TTC549 (cell line): ENCODE data around the gene MTHFSD.

ENCODE experiments used
- FAIRE-seq: peaks from 2 replicates; lab custom pipeline; 2012; peaks lifted over from hg19 to GRCh38; lab: Jason Lieb, UNC

MTHFSD gene

DNA sequence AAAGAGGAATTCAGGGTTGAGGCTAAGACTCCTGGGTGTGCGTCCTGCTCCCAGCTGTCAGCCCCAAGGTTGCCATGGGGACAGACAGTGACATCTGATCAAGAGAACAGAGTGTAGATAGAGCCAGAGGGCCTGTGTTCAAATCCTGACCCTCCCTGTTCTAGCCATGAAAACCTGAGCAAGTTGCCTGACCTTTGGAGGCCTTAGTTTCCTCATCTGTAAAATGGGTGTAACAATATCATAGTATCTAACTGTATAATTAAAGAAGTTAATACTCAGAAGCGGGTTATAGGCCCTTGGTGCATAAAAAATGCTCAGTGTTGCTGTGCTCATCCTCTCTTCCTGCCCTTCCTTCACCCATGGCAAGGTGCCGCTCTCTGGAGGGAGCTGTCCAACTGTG, 73.4 kb downstream of the MTHFSD start:
- no peak for FAIRE-seq

DNA sequence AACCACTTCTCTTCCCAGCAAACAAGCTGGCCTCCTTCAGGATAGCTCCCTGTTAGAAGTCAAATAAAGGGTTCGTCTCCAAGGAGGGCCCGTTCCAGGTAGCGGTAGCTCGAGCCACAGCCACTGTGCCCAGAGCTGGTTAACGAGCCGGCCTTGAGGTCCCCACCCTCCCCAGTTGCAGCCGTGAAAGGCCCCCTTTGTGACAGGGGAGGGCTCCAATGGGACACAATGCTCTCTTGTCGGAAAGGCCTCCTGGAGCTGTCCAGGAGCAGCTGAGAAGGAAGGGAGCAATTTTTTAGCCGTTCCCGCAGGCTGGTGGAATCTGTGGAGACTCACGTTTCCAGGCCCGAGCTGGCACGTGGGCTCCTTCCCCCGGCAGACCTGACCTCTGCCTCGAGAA, 74.6 kb downstream of the MTHFSD start:
- no peak for FAIRE-seq
